K562 (cell line): ENCODE data around the gene RPP21. TPM values are rescaled to one million over a fixed set of nuclear protein-coding genes. Genes with fewer than 3 reads are reported as not detected.

Experiments
- ATAC-seq: fragments of 200-7000 bp; cut with Tn5 transposase; 3 replicates; pipeline ENCODE4 v1.9.1; 2020; ENCODE audit warnings: moderate library complexity
- BruUV-seq: library from RNA; stranded (reverse); fragments of 400-500 nt; replicated peaks from 2 replicates; lab custom pipeline; 2021; lab: Mats Ljungman, UMichigan
- CTCF ChIA-PET: fragments of 300-600 bp; formaldehyde crosslinking; extraction: SDS; loops from one replicate; lab custom pipeline; 2021; ENCODE audit warnings: low intra/inter-chr PET ratio; lab: Yijun Ruan, JAX
- POLR2A ChIA-PET: fragments of 300-600, 350-650 bp; sonication (Branson Sonifier 250); formaldehyde crosslinking; extraction: SDS; loops from one replicate; lab custom pipeline; 2021; ENCODE audit warnings: antibody characterized with exemption, inconsistent platforms; lab: Yijun Ruan, JAX
- DNase-seq, 4 experiments: peaks; one replicate each; pipeline versions ENCODE4 v3.0.0 to v3.0.0-alpha.2; 2011 to 2018; ENCODE audit warnings: low spot score in 3 of 4, mixed read lengths in 3 of 4; ENCODE audit errors: extremely low read depth in 1 of 4
- FAIRE-seq: peaks from 2 replicates; lab custom pipeline; 2011; peaks lifted over from hg19 to GRCh38; lab: Jason Lieb, UNC
- H2AFZ ChIP-seq: 2 replicates; pipeline ENCODE4 v1.6.0; 2011; ENCODE audit warnings: low read depth, low read length, control low read depth, inconsistent platforms
- H3K27ac ChIP-seq: fragments of 200-600 bp; 3 replicates; pipeline ENCODE4 v1.8.0; 2011; ENCODE audit warnings: low read depth, mild to moderate bottlenecking, control low read depth, inconsistent platforms, low read length, moderate library complexity, mixed read lengths; ENCODE audit errors: extremely low read depth
- H3K27me3 ChIP-seq, 2 experiments: fragments of 300-600 bp in 1 of 2; 2 replicates in 1 of 2; 3 replicates in 1 of 2; pipeline versions ENCODE4 v1.6.0 to v1.8.0; 2011; ENCODE audit warnings: inconsistent platforms in 2 of 2, low read length in 2 of 2, mild to moderate bottlenecking in 1 of 2, mixed read lengths in 1 of 2, moderate library complexity in 1 of 2; ENCODE audit not compliant: control insufficient read depth in 2 of 2, insufficient read depth in 2 of 2
- H3K36me3 ChIP-seq: fragments of 300-600 bp; 3 replicates; pipeline ENCODE4 v1.8.0; 2011; ENCODE audit warnings: mild to moderate bottlenecking, low read length, inconsistent platforms; ENCODE audit not compliant: control insufficient read depth, insufficient read depth
- H3K4me1 ChIP-seq, 2 experiments: fragments of 200-600 bp in 1 of 2; replicated peaks in 1 of 2; 2 replicates in 1 of 2; 3 replicates in 1 of 2; pipeline versions ENCODE4 v1.5.1 to v1.8.0; 2011; ENCODE audit warnings: inconsistent platforms in 2 of 2, low read length in 2 of 2, mild to moderate bottlenecking in 1 of 2, mixed read lengths in 1 of 2, moderate library complexity in 1 of 2; ENCODE audit not compliant: control insufficient read depth in 2 of 2, insufficient read depth in 2 of 2
- H3K4me2 ChIP-seq: 2 replicates; pipeline ENCODE4 v1.6.1; 2011; ENCODE audit warnings: low read length, control low read depth, inconsistent platforms, mixed read lengths; ENCODE audit not compliant: insufficient read depth
- H3K4me3 ChIP-seq: fragments of 200-600 bp; sonication (generic), shearing (Covaris generic); 2 replicates; pipeline ENCODE4 v1.5.1; 2016; ENCODE audit warnings: control low read depth, inconsistent platforms
- H3K79me2 ChIP-seq: fragments of 200-600 bp; 3 replicates; pipeline ENCODE4 v1.8.0; 2011; ENCODE audit warnings: low read length, inconsistent platforms; ENCODE audit not compliant: control insufficient read depth, insufficient read depth
- H3K9ac ChIP-seq, 2 experiments: 2 replicates each; pipeline versions ENCODE4 v1.6.0 to v1.6.1; 2011; ENCODE audit warnings: low read depth in 2 of 2, low read length in 2 of 2, control low read depth in 1 of 2, inconsistent platforms in 1 of 2, mild to moderate bottlenecking in 1 of 2, mixed read lengths in 1 of 2; ENCODE audit not compliant: insufficient read depth in 1 of 2
- H3K9me1 ChIP-seq: one replicate; pipeline ENCODE4 v1.6.0; 2011; ENCODE audit warnings: inconsistent platforms, mild to moderate bottlenecking, low read length, moderate library complexity; ENCODE audit not compliant: control insufficient read depth, insufficient read depth
- H3K9me3 ChIP-seq: replicated peaks from 2 replicates; pipeline ENCODE4 v1.5.1; 2011; ENCODE audit warnings: low read depth, low read length, inconsistent platforms; ENCODE audit not compliant: control insufficient read depth, insufficient read depth
- H4K20me1 ChIP-seq: replicated peaks from 2 replicates; pipeline ENCODE4 v1.6.1; 2011; ENCODE audit warnings: low read length, inconsistent platforms, mixed read lengths; ENCODE audit not compliant: control insufficient read depth, insufficient read depth
- CGGBP1 ChIP-seq: fragments of 250-450 bp; sonication (Bioruptor Pico); IDR thresholded peaks from 2 replicates; pipeline ENCODE4 v1.9.0; 2021; ENCODE audit warnings: mild to moderate bottlenecking
- EP400 ChIP-seq: fragments of 450-650 bp; IDR thresholded peaks from 2 replicates; pipeline ENCODE4 v1.6.1; 2017; ENCODE audit warnings: antibody characterized with exemption, mild to moderate bottlenecking, moderate library complexity
- MEF2D ChIP-seq: conservative IDR thresholded peaks from 2 replicates; pipeline ENCODE4 v1.6.1; 2016; ENCODE audit warnings: low read depth, missing genetic modification characterization, missing compliant biosample characterization
- NBN ChIP-seq: fragments of 450-650 bp; IDR thresholded peaks from 2 replicates; pipeline ENCODE4 v1.6.1; 2016; ENCODE audit warnings: low read depth, mild to moderate bottlenecking
- PYGO2 ChIP-seq: fragments of 450-650 bp; IDR thresholded peaks from 2 replicates; pipeline ENCODE4 v1.6.1; 2016; ENCODE audit warnings: mild to moderate bottlenecking, missing genetic modification characterization, moderate library complexity, missing compliant biosample characterization
- REST ChIP-seq, 2 experiments: fragments of 450-650 bp; formaldehyde crosslinking in 1 of 2; IDR thresholded peaks; 2 replicates each; pipeline versions ENCODE4 v1.4.0 to v1.6.1; 2014 to 2020; ENCODE audit warnings: mild to moderate bottlenecking in 2 of 2, borderline replicate concordance in 1 of 2, low read depth in 1 of 2
- ZNF140 ChIP-seq: fragments of 250-450 bp; sonication (Bioruptor Pico); IDR thresholded peaks from 2 replicates; pipeline ENCODE4 v1.8.0; 2021; ENCODE audit warnings: moderate library complexity, mild to moderate bottlenecking, inconsistent platforms
- ZNF76 ChIP-seq: fragments of 250-450 bp; sonication (Bioruptor Pico); IDR thresholded peaks from 2 replicates; pipeline ENCODE4 v1.4.0; 2020; ENCODE audit warnings: mild to moderate bottlenecking, moderate library complexity, borderline replicate concordance
- WGBS: fragments of 100-300 bp; shearing (Covaris generic); methylation state at CpG from one replicate; pipeline ENCODE4 v1.1.6; 2016; ENCODE audit warnings: low coverage, mixed read lengths; ENCODE audit not compliant: insufficient coverage; ENCODE audit errors: missing lambda C conversion rate; 5-methylcytosine and 5-hydroxymethylcytosine counted together
- in situ Hi-C: fragments of 300-500 bp; cut with MboI; formaldehyde crosslinking; loops from 4 replicates; pipeline ENCODE4 v1.15.0; 2018; ENCODE audit warnings: inconsistent platforms, mixed read lengths
- intact Hi-C: fragments of 100-400 bp; cut with micrococcal nuclease; formaldehyde crosslinking; loops from 2 replicates; pipeline ENCODE4 v1.14.2; 2022
- polyA plus RNA-seq, 8 experiments: library from polyadenylated mRNA; depleted of rRNA in 4 of 8; stranded (reverse) in 5 of 8; unstranded in 3 of 8; fragments of >200 nt; fragmentation: Nextera tagmentation in 2 of 8; fragmentation: Illumina TruSeq in 1 of 8; extraction: Ambion mirVana in 2 of 8; extraction: Trizol in 1 of 8; gene quantifications; 2 replicates each; pipeline versions ENCODE4 v1.2.1 to v1.2.3, GENCODE V29; 2011 to 2014; ENCODE audit warnings: inconsistent platforms in 1 of 8, missing spikeins in 1 of 8
- total RNA-seq, 7 experiments: library from RNA; depleted of rRNA in 6 of 7; stranded (reverse); fragments of >200 nt in 6 of 7; fragmentation: Illumina TruSeq in 2 of 7; extraction: Trizol in 2 of 7; gene quantifications; 2 replicates each; pipeline versions ENCODE4 v1.2.1 to v1.2.3, GENCODE V29; 2011 to 2021; ENCODE audit warnings: low replicate concordance in 1 of 7

The RPP21 gene
- total and polyA plus RNA-seq, 9 of the 15 experiments (the other 6 are each of a cell fraction or from before 2014, with no cell fraction given): 62.1 to 362 (median 166) TPM

GRCh38 chr6:30380464-30380863, 35.5 kb downstream of the RPP21 start:
- Histone ChIP-seq H3K4me3 (no peak overlapping the region), H3K4me1 (no peaks in the 10 kb centered on the region)
- no peak for DNase-seq
- TF ChIP-seq MEF2D (tag) (no peak), ZNF76 (CRISPR knock-in tag) (no peak), REST (IDR thresholded peaks at IDR 0.05; ENCODE audit: borderline replicate concordance) (no peak), REST (CRISPR knock-in tag; IDR thresholded peaks at IDR 0.05; ENCODE audit: low read depth) (no peak), PYGO2 (no peak), EP400 (no peak), NBN (no peak), CGGBP1 (no peak), ZNF140 (no peak)
- TF ChIP-seq, all 486 proteins: peak for 0
- no peak overlapping the region for H3K4me2 ChIP-seq
- H3K9me1 ChIP-seq: no peaks in the 10 kb centered on the region
- ATAC-seq: no peak
- POLR2A ChIA-PET: interaction anchor here (0.6 kb wide), 2 partner anchors 64 to 406 kb away, joined by 3 read pairs; no protein-coding TSS in a partner anchor
- H3K27me3 ChIP-seq: no peaks in the 10 kb centered on the region
- no peaks in the 10 kb centered on the region for H3K79me2 ChIP-seq
- in situ Hi-C loops: loop anchor here (5.0 kb wide), 1 partner anchor 118 kb away; no protein-coding TSS in a partner anchor
- H3K27ac ChIP-seq: no peak overlapping the region
- H3K9me3 ChIP-seq: no peaks in the 10 kb centered on the region
- WGBS: 0% methylated on average over 4 of the region's 5 CpGs
- H3K9ac ChIP-seq: no peak overlapping the region
- intact Hi-C loops: no loop called here
- no TSS peak for BruUV-seq
- no peak for FAIRE-seq
- no peaks in the 10 kb centered on the region for H4K20me1 ChIP-seq
- no peaks in the 10 kb centered on the region for H3K36me3 ChIP-seq
- CTCF ChIA-PET: no interaction called here
- no peak overlapping the region for H2AFZ ChIP-seq
